Measurements from ENCODE around the gene DPEP3.
A peak's percentile ranks its signal among the peaks of the same experiment; 100 is the strongest.
"Not testable (repeated sequence)": the region's sequence is repeated elsewhere in the genome, so short reads cannot be mapped to it uniquely, and the experiment has no call there.

The DPEP3 gene

GRCh38 chr16:67943619-67944504 lies 36.4 kb downstream of the DPEP3 start, which contains the start of gene LCAT:
Gene LCAT, minus strand, starts transcription at chr16:67944120. Its CDS starts 19 bp downstream, at chr16:67944101.
- DNase-seq: no peak

- no peak for DNase-seq
These were observed 37.1 kb downstream of the DPEP3 start for GRCh38 chr16:67943256-67943618.

- no peak for DNase-seq
These were observed 37.6 kb downstream of the DPEP3 start for GRCh38 chr16:67942510-67943255.

GRCh38 chr16:67942200-67942509 lies 38.1 kb downstream of the DPEP3 start:
- no peak for DNase-seq

- DNase-seq: no peak
These were observed 38.7 kb downstream of the DPEP3 start for GRCh38 chr16:67941469-67942199.

- no peak for DNase-seq
These were observed 39.7 kb downstream of the DPEP3 start for GRCh38 chr16:67940446-67941089.

GRCh38 chr16:67939507-67940445 lies 40.5 kb downstream of the DPEP3 start:
- DNase-seq: no peak

GRCh38 chr16:67937713-67938112 lies 42.6 kb downstream of the DPEP3 start:
- DNase-seq: not testable (repeated sequence)

- peak; percentile 70 for DNase-seq
These were observed 43.3 kb downstream of the DPEP3 start for GRCh38 chr16:67936880-67937605.

GRCh38 chr16:67936124-67936879 lies 44.0 kb downstream of the DPEP3 start, which contains the start of gene PSMB10:
Gene PSMB10, minus strand, starts transcription at chr16:67936850. Its CDS starts 101 bp downstream, at chr16:67936749.
- no peak for DNase-seq

- DNase-seq: peak; percentile 75
These were observed 44.7 kb downstream of the DPEP3 start for GRCh38 chr16:67935402-67936123.

- no peak for DNase-seq
These were observed 45.2 kb downstream of the DPEP3 start for GRCh38 chr16:67935101-67935401.

- DNase-seq: no peak
These were observed 45.8 kb downstream of the DPEP3 start for GRCh38 chr16:67934306-67935100.

- no peak for DNase-seq
These were observed 46.5 kb downstream of the DPEP3 start for GRCh38 chr16:67933805-67934204.

GRCh38 chr16:67932462-67932840 lies 47.8 kb downstream of the DPEP3 start:
- no peak for DNase-seq

GRCh38 chr16:67931712-67932461 lies 48.4 kb downstream of the DPEP3 start, which contains the start of gene CTRL:
Gene CTRL, minus strand, starts transcription at chr16:67931862. Its CDS starts 10 bp downstream, at chr16:67931852.
- no peak for DNase-seq

- DNase-seq: no peak
These were observed 49.6 kb downstream of the DPEP3 start for GRCh38 chr16:67930678-67931211.

- no peak for DNase-seq
These were observed 50.1 kb downstream of the DPEP3 start for GRCh38 chr16:67930191-67930590.
